Left kidney (tissue), 1 donor: Measurements from ENCODE around the gene MAT1A. TPM values are rescaled to one million over a fixed set of nuclear protein-coding genes. Genes with fewer than 3 reads are reported as not detected.

Experiments
- polyA plus RNA-seq: library from polyadenylated mRNA; unstranded; fragments of 120-200 nt; gene quantifications from one replicate; pipeline ENCODE4 v1.2.1, GENCODE V29; 2013; ENCODE audit not compliant: insufficient read length

Gene MAT1A
- polyA plus RNA-seq, 1 donor: 1.2 TPM

Other genes starting within 250 kb of the MAT1A start
- 64.6 TPM for gene TMEM254, start 211.0 kb downstream of the MAT1A start, polyA plus RNA-seq
- gene PLAC9, start 156.9 kb downstream of the MAT1A start, polyA plus RNA-seq: 14.6 TPM
- gene ANXA11, start 84.1 kb downstream of the MAT1A start, polyA plus RNA-seq: 115 TPM
- gene DYDC1, start 67.1 kb upstream of the MAT1A start, polyA plus RNA-seq: 0.45 TPM
- 3.5 TPM for gene DYDC2, start 67.1 kb upstream of the MAT1A start, polyA plus RNA-seq
- gene PRXL2A, start 118.9 kb upstream of the MAT1A start, polyA plus RNA-seq: 118 TPM
- 81.2 TPM for gene TSPAN14, start 164.7 kb upstream of the MAT1A start, polyA plus RNA-seq
- 0.15 TPM for gene SH2D4B, start 248.2 kb upstream of the MAT1A start, polyA plus RNA-seq